Lower leg skin (tissue), 3 donors: ENCODE results near the gene GALP.

Experiments
- CTCF ChIP-seq, 3 donors: fragments of 450-650 bp; IDR thresholded peaks; one replicate each; pipeline ENCODE4 v1.5.1; 2016; ENCODE audit warnings: antibody characterized with exemption in 3 of 3, mild to moderate bottlenecking in 3 of 3, moderate library complexity in 2 of 3
- POLR2A ChIP-seq, 2 donors: fragments of 450-650 bp; IDR thresholded peaks; one replicate each; pipeline ENCODE4 v1.6.1; 2016 to 2017; ENCODE audit warnings: antibody characterized with exemption in 2 of 2, mild to moderate bottlenecking in 1 of 2, moderate library complexity in 1 of 2

DNA sequence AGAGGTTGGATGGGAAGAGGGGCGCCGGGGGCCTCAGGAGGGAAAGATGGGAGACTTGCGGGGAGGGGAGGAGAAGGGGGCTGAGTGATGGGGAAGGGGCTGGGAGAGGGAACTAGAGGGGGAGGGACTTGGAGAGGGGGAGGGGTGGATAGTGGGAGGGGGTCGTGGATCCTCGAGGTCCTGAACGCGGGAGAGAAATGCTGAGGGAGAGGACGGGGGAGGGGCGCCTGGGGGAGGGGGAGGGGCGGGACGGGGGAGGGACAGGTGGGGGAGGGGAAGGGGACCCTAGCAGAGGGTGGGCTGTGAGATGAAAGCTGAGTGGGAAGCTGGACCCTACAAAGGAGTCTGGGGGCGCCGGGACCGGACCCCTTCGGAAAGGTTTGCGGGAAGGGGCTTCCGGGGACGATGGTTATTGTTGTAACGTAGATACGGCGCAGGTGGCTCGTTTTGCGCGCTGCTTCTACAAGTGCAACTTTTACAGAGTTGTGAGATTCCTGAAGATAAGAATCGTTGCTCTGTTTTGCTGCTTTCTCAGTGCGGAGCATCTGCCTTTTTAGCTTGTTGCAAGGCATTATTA lies 34.3 kb upstream of the GALP start:
- TF ChIP-seq POLR2A (IDR thresholded peaks at IDR 0.05) (no peak), CTCF (IDR thresholded peaks at IDR 0.05) (no peak)
